Measurements from ENCODE around the gene FBXO8. TPM values are rescaled to one million over a fixed set of nuclear protein-coding genes. Genes with fewer than 3 reads are reported as not detected.

FBXO8 gene
- total RNA-seq, 1 donor from 2014 or later, result 32.1 TPM

DNA sequence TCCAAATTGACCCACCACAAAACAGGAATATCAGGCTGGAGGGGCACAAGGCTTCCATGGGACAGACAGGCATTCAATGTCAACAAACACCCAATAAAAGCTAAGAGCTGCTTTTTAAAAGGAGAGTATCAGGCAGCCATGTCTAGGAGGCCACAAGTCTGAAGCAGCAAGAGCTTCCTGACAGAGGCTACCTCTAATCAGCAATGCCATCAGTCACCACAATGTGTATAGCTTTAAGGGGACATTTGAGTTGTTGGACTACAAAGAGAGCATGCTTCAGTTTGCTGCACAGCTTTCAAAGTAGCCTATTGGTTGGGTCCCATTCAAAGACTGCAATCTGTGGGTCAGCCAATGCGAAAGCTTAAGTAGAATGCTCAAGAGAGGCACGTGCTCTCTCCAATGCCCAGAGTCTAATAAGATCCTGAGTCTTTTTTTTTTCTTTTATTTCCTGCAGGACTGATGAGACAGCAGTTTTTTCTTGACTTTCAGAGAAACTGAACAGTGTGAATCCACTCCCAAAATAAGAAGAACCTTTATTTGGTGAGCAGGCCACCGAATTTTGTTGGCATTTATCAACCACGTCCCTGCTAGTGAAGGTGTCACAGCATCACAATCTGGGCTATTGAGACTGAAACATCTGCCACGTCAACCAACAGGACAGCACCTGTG is 92.5 kb downstream of the FBXO8 start:
- FAIRE-seq, result peak; percentile 60
- TF ChIP-seq, protein P1, sequence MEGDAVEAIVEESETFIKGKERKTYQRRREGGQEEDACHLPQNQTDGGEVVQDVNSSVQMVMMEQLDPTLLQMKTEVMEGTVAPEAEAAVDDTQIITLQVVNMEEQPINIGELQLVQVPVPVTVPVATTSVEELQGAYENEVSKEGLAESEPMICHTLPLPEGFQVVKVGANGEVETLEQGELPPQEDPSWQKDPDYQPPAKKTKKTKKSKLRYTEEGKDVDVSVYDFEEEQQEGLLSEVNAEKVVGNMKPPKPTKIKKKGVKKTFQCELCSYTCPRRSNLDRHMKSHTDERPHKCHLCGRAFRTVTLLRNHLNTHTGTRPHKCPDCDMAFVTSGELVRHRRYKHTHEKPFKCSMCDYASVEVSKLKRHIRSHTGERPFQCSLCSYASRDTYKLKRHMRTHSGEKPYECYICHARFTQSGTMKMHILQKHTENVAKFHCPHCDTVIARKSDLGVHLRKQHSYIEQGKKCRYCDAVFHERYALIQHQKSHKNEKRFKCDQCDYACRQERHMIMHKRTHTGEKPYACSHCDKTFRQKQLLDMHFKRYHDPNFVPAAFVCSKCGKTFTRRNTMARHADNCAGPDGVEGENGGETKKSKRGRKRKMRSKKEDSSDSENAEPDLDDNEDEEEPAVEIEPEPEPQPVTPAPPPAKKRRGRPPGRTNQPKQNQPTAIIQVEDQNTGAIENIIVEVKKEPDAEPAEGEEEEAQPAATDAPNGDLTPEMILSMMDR (IDR thresholded peaks at IDR 0.05; ENCODE audit: insufficient read depth, low read length, severe bottlenecking), result no peak
- Histone ChIP-seq H3K27me3 (ENCODE audit: control insufficient read depth, insufficient read depth, low read length) (no peaks in the 10 kb centered on the region), H3K4me3 (ENCODE audit: low read depth, low read length) (no peak overlapping the region), H3K36me3 (ENCODE audit: control insufficient read depth, insufficient read depth, low read length) (no peaks in the 10 kb centered on the region)
- no peak for DNase-seq (ENCODE audit: low read depth)

DNA sequence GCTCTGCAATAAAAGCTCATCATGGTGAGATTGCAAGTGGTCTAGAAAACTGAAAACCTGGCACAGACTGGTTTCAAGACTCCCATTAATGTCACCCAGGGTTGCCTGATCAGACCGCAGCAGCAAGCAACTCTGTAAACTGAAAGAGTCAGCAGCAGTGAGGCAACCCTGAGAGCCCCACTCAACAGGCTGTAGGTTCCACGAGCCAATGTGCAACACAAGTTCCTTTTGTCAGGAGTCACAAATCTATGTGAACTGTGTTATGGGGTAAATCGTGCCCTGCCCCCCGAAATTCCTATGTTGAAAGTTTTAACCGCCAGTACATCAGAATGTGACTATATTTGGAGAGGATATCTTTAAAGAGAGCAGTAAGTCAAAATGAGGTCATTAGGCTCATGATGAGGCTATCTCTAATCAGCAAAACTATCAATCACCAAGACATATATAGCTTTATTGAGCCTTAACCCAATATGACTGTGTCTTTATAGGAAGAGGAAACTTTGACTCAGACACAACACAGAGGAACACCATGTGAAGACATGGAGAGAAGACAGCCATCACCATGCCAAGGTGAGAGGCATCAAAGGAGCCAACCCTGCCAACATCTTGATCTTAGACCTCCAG is 94.0 kb downstream of the FBXO8 start:
- TF ChIP-seq, protein P1 (IDR thresholded peaks at IDR 0.05; ENCODE audit: insufficient read depth, low read length, severe bottlenecking), result no peak
- DNase-seq (ENCODE audit: low read depth) (no peak), FAIRE-seq (no peak)
- H3K27me3 ChIP-seq (ENCODE audit: control insufficient read depth, insufficient read depth, low read length), result no peaks in the 10 kb centered on the region
- no peak overlapping the region for H3K4me3 ChIP-seq (ENCODE audit: low read depth, low read length)
- H3K36me3 ChIP-seq (ENCODE audit: control insufficient read depth, insufficient read depth, low read length), result no peaks in the 10 kb centered on the region

Other genes starting within 250 kb of the FBXO8 start
- 16.8 and 18.3 TPM in 2 replicates for gene CEP44, start 244 bp upstream of the FBXO8 start, total RNA-seq
- 4.2 and 13.6 TPM in 2 replicates for gene HPGD, start 238.8 kb upstream of the FBXO8 start, total RNA-seq

Data from bronchial epithelial cell (primary cell).